WTC11 (cell line): Measurements from ENCODE around the gene ADAM17. TPM values are rescaled to one million over a fixed set of nuclear protein-coding genes. Genes with fewer than 3 reads are reported as not detected.

ENCODE experiments used
- ATAC-seq: fragments of 200-7000 bp; cut with Tn5 transposase; 2 replicates; pipeline ENCODE4 v1.10.0; 2021; ENCODE audit warnings: mild to moderate bottlenecking, moderate library complexity
- CTCF ChIA-PET: fragments of 300-600 bp; sonication (Branson Sonifier 250); formaldehyde crosslinking; loops from one replicate; lab custom pipeline; 2021; ENCODE audit warnings: antibody characterized with exemption; lab: Charles Lee
- POLR2A ChIA-PET: fragments of 350-600 bp; sonication (Branson Sonifier 250); formaldehyde crosslinking; loops from one replicate; lab custom pipeline; 2021; ENCODE audit warnings: antibody characterized with exemption; lab: Charles Lee
- DNase-seq: peaks from one replicate; pipeline ENCODE4 v3.0.0; 2021; ENCODE audit warnings: low spot score
- H3K27ac Mint-ChIP-seq: 2 replicates; pipeline ENCODE4 v1.8.0; 2021; ENCODE audit warnings: mixed read lengths
- H3K27me3 Mint-ChIP-seq: 2 replicates; pipeline ENCODE4 v1.8.0; 2021; ENCODE audit warnings: low read depth, mild to moderate bottlenecking, moderate library complexity, mixed read lengths
- H3K36me3 Mint-ChIP-seq: 2 replicates; pipeline ENCODE4 v1.8.0; 2021; ENCODE audit warnings: mixed read lengths
- H3K4me1 Mint-ChIP-seq: 2 replicates; pipeline ENCODE4 v1.8.0; 2022; ENCODE audit warnings: mixed read lengths
- H3K4me3 Mint-ChIP-seq: 2 replicates; pipeline ENCODE4 v1.8.0; 2021; ENCODE audit warnings: mild to moderate bottlenecking, moderate library complexity, mixed read lengths
- H3K9me3 Mint-ChIP-seq: 2 replicates; pipeline ENCODE4 v1.8.0; 2021; ENCODE audit warnings: mixed read lengths
- NFE2L1 ChIP-seq: sonication (generic); formaldehyde crosslinking; IDR thresholded peaks from 2 replicates; pipeline ENCODE4 v1.8.1; 2023; ENCODE audit warnings: missing genetic modification reagents
- TEAD1 ChIP-seq: sonication (generic); formaldehyde crosslinking; IDR thresholded peaks from 2 replicates; pipeline ENCODE4 v1.8.0; 2022; ENCODE audit warnings: mild to moderate bottlenecking, missing genetic modification reagents
- ZNF232 ChIP-seq: sonication (generic); formaldehyde crosslinking; IDR thresholded peaks from 2 replicates; pipeline ENCODE4 v1.8.0; 2022; ENCODE audit warnings: mild to moderate bottlenecking, missing genetic modification reagents
- ZNF263 ChIP-seq: sonication (generic); formaldehyde crosslinking; IDR thresholded peaks from 2 replicates; pipeline ENCODE4 v1.8.1; 2022; ENCODE audit warnings: low read depth, mild to moderate bottlenecking, moderate library complexity, missing genetic modification reagents
- ZNF423 ChIP-seq: fragments of 250-450 bp; sonication (Bioruptor Pico); IDR thresholded peaks from 2 replicates; pipeline ENCODE4 v2.1.2; 2022; ENCODE audit warnings: mild to moderate bottlenecking, moderate library complexity
- ZNF425 ChIP-seq: fragments of 250-450 bp; sonication (Bioruptor Pico); conservative IDR thresholded peaks from 2 replicates; pipeline ENCODE4 v1.9.0; 2021; ENCODE audit warnings: mild to moderate bottlenecking
- total RNA-seq: library from RNA; stranded (reverse); gene quantifications from 3 replicates; pipeline ENCODE4 v1.2.3, GENCODE V29; 2021
- TF ChIP-seq, protein P1 (sequence below): sonication (generic); formaldehyde crosslinking; IDR thresholded peaks from 2 replicates; pipeline ENCODE4 v1.8.0; 2022; ENCODE audit warnings: mild to moderate bottlenecking, missing genetic modification reagents
- TF ChIP-seq, protein P2 (sequence below): sonication (generic); formaldehyde crosslinking; conservative IDR thresholded peaks from 2 replicates; pipeline ENCODE4 v1.8.1; 2023; ENCODE audit warnings: mild to moderate bottlenecking, low read depth, missing genetic modification reagents, moderate library complexity

The ADAM17 gene
- total RNA-seq, 1 experiment from 2014 or later, result 25.9 TPM

DNA sequence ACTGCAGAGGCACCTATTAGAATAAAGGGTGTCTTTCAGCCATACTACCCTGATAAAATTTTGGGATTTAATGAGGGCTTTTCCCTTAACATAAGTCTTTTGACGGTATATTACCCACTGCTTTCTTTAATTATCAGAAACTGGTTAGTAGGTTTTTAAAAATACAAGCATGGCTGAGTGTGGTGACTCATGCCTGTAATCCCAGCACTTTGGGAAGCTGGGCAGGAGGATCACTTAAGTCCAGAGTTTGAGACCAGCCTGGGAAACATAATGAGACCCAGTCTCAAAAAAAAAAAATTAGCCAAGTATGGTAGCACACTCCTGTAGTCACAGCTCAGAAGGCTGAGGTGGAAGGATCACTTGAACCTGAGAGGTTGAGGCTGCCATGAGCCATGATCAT lies 116.1 kb downstream of the ADAM17 start:
- POLR2A ChIA-PET, result no interaction called here
- TF ChIP-seq TEAD1 (CRISPR knock-in tag) (no peak), ZNF425 (no peak), ZNF423 (CRISPR knock-in tag) (no peak), ZNF263 (CRISPR knock-in tag) (no peak), NFE2L1 (CRISPR knock-in tag) (no peak), ZNF232 (CRISPR knock-in tag) (no peak)
- TF ChIP-seq, protein P1, sequence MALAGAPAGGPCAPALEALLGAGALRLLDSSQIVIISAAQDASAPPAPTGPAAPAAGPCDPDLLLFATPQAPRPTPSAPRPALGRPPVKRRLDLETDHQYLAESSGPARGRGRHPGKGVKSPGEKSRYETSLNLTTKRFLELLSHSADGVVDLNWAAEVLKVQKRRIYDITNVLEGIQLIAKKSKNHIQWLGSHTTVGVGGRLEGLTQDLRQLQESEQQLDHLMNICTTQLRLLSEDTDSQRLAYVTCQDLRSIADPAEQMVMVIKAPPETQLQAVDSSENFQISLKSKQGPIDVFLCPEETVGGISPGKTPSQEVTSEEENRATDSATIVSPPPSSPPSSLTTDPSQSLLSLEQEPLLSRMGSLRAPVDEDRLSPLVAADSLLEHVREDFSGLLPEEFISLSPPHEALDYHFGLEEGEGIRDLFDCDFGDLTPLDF (CRISPR knock-in tag), result no peak
- TF ChIP-seq, protein P2, sequence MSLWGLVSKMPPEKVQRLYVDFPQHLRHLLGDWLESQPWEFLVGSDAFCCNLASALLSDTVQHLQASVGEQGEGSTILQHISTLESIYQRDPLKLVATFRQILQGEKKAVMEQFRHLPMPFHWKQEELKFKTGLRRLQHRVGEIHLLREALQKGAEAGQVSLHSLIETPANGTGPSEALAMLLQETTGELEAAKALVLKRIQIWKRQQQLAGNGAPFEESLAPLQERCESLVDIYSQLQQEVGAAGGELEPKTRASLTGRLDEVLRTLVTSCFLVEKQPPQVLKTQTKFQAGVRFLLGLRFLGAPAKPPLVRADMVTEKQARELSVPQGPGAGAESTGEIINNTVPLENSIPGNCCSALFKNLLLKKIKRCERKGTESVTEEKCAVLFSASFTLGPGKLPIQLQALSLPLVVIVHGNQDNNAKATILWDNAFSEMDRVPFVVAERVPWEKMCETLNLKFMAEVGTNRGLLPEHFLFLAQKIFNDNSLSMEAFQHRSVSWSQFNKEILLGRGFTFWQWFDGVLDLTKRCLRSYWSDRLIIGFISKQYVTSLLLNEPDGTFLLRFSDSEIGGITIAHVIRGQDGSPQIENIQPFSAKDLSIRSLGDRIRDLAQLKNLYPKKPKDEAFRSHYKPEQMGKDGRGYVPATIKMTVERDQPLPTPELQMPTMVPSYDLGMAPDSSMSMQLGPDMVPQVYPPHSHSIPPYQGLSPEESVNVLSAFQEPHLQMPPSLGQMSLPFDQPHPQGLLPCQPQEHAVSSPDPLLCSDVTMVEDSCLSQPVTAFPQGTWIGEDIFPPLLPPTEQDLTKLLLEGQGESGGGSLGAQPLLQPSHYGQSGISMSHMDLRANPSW (CRISPR knock-in tag), result no peak
- ATAC-seq (no peak), DNase-seq (no peak)
- Mint-ChIP-seq H3K9me3 (no peaks in the 10 kb centered on the region), H3K4me1 (no peaks in the 10 kb centered on the region), H3K36me3 (peaks cover 66% of the 10 kb centered on the region), H3K4me3 (no peak overlapping the region), H3K27me3 (no peaks in the 10 kb centered on the region), H3K27ac (no peak overlapping the region)
- CTCF ChIA-PET, result no interaction called here

Other genes with a start within 250 kb of the ADAM17 start
- 32.7 to 44.0 TPM (median 33.8 TPM) in 3 replicates for gene ITGB1BP1, start 132.3 kb downstream of the ADAM17 start, total RNA-seq
- 83.7 to 88.4 TPM (median 84.2 TPM) in 3 replicates for gene CPSF3, start 132.2 kb downstream of the ADAM17 start, total RNA-seq
- gene IAH1, start 81.3 kb downstream of the ADAM17 start, total RNA-seq, result 14.4 to 18.0 TPM (median 16.5 TPM) in 3 replicates
- 394 to 395 TPM (median 395 TPM) in 3 replicates for gene YWHAQ, start 75.2 kb upstream of the ADAM17 start, total RNA-seq